HL-60/S4 treated with phorbol 12-myristate 13-acetate at 8.2 ng/mL for 4 days and 3 days (cell line): ENCODE results near the gene TRMT44.

Experiments
- in situ Hi-C: fragments of 300-500 bp; cut with MboI; formaldehyde crosslinking; loops from 2 replicates; pipeline ENCODE4 v1.15.0; 2022; ENCODE audit warnings: low sequenced_read_pairs

TRMT44 gene

DNA sequence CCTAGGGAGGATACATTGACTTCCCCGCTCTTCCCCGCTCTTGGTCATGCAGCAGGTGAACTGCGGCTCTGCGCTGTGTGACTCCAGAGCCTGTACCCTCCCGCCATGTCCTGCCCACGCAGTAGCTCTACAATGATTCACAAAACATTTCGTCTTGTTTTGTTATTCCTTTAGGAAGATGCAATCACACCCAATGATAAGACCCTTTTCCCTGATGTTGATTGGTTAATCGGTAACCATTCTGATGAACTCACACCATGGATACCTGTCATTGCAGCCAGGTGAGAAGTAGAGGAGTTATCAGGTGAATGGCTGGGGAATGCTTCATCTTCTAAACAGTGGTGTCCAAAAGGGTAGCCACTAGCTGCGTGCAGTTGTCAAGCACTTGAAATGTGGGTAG is 23.2 kb downstream of the TRMT44 start:
- in situ Hi-C loops, result no loop called here

DNA sequence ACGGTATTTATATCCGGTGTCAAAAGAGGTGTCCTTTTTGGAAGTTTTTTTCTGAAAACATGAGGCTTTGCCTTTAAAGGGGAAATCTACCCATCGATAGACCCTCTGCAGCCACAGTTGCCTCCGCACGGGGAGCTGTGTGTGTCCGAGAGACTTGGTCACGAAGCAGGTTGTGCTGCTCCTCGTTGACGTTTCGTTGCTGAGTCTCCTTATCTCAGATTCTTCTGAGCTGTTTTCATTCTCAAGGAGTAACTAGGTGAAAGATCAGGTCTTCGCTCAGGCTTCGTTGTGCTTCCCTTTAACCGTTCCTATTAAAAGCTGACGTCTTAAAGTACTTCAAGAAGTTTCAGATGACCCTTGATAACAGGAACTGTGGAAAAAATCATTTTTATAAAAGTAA is 23.8 kb downstream of the TRMT44 start:
- in situ Hi-C loops, result no loop called here

DNA sequence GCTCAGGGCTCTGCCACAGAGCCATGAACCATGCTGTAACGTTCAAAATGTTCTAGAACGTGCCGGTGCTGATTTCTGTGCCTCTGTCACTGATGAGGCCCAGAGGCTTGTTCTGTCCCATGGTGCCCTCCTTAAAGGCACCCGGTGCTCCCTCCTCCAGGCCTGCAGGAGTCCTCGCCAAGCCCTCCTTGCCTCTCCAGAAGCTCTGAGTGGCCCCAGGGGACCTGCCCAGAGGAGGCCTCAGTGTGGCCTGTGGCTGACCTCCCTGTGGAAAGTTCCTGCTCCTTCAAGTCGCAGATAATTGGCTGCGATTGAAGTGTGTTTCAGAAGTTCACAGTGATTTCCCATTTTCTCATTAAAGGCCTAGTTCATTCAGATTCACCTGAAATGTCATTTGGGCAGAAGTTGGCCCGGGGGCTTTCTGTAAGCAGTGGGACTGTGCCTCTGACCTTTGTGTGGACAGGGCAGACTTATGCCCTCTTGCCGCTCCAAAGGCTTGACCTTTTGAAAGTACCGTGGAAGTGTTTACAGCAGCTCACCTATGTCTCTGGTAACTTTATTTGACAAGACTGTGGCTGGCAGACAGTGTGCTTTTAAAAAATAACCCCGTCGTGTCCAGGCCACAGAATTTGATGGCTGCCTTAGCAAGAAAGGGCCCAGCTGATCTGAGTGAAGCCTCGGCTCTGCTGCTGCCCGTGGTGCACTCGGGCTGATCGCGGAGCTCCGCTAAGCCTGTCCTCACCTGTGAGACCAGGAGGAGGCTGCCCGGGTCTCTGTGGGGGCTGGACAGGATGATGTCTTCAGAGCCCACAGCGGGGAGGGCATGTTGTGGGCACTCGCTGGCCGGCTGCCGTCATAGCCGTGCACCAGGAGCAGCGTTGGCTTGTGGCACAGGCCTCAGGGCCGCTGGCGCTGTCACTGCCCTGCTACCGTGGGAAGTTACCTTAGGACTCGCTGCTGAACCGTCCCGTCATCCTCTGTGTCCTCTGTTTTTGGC is 25.3 kb downstream of the TRMT44 start:
- in situ Hi-C loops, result no loop called here

DNA sequence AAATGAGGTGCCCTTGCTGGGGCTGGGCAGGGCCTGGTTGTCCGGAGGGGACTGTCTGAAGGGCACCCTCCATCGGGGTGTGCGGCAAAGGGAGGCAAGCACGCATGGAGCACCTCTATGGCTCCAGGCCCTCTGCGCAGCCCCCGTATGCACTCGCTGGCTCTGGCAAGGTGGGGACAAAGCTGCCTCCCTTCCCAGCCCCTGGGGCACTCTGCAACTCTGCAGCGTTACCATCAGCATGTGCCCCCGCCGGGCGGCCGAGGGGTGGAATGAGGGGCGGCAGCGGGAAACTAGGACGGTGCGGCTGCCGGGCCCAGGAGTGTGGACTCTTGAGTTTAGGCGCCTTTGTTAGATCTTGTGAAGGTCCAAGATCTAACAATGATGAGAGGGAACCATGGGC is 26.4 kb downstream of the TRMT44 start:
- in situ Hi-C loops, result no loop called here

DNA sequence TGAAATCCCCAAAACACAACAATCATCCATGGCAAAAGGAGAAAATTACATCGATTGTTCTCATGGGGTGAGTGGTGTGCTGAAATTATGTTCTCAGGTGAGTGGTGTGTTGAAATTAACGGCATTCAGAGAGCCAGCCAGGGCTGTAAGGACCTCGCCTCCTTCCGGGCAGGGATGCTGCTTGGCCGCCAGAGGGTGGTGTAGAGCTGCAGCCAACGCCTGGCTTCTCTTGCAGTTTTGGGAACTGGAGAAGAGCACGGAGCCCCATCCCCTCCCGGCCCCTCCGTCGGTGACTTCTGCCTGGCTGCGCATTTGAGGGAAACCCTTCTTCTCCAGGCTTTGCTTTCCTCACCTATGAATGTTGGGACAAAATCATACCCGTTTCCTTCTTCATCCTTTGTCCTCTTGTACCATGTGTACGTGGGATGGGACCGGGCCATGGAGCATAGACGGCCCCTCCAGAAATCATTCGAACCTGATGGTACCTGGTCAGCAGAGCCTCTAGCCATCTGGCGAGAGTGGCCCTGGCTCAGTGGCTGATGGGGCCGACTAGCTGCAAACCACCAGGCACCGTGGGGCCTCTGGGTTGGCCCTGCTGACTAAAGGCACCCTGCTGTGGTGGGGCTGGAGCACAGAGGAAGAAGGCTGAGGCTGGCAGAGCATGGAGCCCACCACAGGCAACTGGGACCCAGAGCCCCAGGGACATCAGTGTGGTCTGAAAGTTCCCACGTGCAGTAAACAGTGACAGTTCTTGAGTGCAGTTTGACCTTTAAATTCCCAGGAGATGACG is 28.4 kb downstream of the TRMT44 start:
- in situ Hi-C loops, result no loop called here

DNA sequence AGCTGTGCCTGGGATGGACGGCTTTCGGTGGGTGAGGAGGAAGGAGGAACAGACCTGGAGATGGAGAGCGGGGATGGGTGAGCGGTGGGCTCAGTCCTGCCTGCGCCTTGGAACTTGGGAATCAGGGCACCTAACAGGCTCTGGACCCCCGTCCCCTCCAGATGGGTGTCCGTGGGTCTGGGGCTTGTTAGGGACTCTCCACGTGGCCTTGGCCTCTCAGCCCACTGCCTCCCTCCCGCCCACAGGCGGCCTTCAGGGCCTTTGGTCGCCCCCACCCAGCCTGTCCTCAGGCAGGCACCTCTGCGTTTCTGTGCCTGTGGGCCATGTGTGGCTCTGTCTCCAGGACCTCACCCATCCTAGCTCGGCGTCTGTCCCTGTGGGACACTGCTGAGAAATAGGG is 29.0 kb downstream of the TRMT44 start:
- in situ Hi-C loops, result no loop called here

DNA sequence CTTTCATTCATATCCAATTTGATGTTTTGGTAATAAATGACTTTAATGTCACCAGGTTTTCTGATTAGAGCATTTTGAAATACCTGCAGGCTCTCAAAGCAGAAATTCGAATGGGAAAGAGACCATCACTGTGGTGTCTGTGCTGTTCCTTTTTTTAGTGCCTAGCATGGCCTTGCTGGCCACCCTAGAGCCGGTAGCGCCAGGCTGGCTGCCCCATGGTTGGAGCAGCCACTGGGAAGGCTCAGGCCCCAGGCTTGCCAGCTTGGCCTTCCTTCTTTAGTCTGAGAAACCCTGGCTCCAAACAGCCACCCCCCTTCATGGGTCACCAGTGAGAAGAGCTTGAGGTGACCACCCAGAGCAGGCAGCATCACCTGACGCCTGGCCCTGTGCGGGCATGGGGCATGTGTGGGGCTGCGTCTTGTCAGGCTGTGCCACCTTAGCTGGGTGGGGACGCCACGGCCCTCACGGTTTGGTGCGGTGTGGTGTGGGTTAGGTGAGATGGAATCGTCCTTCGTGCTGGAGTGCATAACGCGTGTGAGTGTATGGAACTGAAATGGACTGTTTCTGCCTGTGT is 30.0 kb downstream of the TRMT44 start:
- in situ Hi-C loops, result no loop called here

DNA sequence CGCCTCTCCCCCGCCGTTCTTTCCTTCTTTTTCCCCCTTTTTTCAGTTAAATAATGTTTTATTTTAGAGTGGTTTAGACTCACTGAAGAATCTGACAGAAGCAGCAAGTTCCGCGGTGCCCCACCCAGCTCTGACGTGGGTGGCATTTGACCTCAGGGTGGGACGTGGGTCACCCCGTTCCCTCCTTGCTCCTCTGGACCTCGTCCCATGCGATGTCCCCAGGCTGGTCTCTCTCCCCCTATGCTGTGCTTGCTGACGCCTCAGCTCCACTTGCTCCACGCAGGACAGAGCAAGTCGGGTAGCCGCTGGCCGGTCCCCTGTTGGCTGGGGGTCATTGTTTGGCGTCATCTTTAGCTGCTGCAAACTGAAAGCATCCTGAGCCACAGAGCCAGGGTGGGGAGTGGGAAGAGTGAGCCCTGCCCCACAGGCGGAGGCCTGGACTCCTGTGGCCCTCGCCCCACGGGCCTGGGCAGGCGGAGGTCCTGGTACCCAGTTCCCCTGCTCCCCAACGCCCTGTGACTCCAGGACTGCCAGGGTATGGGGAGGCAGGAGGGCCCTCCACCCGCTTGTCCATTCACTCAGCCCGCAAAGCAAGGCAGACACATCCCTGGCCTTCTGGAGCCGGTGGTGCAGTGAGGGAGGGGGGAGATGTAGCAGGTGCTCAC is 30.8 kb downstream of the TRMT44 start:
- in situ Hi-C loops, result no loop called here

DNA sequence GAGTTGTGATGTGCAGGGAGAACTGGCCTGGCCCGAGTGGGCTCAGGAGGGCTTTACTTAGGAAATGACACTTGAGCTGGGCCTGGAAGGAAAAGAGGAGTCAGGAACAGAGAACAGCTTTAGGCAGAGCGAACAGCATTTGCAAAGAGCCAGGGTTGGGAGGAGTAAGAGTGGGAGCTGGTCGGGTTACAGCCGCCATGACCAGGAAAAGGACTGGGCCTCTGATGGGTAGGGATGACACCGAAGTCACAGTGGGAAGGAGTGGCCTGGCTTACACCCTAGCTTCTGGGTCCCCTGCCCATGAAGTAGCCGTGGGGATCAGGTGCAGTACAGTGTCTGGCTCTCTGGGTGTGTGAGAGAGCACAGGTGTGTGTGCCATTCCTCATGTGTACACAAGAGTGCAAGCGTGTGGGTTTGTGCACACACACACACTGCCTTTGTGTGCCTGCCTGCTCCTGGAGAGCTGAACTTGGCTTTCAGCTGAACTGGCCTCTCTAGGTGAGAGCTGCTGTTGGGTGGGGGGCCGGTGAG is 31.6 kb downstream of the TRMT44 start:
- in situ Hi-C loops, result no loop called here

DNA sequence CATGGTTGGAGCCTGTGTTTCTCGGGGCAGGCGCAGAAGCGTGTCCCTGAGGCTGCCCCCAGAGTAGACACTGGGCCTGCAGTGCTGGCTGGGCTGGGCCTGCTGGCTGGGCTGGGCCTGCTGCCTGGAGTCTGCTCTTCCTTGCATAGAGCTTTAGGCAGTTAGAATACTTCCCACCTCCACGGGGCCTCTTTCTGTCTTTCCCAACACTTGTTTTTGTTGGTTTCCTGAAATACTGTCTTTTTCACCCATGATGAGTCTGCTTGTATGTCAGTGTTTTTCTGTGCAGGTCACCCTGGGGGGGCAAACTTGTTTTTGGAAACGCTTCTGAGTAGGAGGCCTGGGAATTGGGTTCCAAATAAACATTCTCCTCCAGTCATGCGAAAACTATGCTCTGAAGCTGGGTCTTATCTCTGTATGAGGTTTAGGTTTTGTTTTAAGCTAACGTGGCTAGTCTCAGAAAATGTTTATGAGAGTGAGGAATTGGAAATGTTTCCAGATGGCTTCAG is 32.2 kb downstream of the TRMT44 start:
- in situ Hi-C loops, result no loop called here

DNA sequence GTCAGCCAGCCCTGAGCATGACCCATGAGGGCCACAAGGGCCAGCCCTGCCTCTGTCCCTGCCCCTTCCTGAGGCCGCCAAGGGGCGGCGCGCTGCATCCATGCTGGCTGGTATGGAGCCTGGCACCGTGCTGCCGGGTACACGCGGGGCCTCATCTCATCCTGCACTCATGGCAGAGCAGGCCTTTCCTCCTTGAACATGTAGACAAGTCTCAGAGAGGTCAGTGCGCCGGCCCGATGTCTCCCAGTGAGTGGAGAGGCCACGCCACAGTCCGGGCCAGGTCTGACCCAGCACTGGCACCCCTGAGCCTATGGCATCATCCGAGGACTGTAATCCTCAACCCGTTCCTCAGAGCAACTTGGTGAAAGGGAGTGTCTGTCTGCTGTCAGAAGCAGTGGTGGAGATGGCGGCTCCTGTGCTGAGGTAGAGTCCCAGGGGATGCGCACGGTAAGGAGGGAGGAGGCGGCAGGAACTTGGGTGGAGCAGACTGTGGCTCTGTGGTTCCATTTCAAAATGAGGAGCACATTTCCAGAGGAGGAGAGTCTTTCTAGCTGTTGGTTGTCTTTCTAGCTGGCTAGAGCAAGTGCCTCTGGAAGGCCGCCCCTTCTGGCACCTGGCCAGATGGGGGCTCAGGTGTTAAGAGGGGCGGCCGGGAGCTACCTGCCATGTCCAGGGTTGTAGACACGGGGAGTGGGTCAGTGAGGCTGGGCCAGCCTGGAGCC is 32.8 kb downstream of the TRMT44 start:
- in situ Hi-C loops, result no loop called here

DNA sequence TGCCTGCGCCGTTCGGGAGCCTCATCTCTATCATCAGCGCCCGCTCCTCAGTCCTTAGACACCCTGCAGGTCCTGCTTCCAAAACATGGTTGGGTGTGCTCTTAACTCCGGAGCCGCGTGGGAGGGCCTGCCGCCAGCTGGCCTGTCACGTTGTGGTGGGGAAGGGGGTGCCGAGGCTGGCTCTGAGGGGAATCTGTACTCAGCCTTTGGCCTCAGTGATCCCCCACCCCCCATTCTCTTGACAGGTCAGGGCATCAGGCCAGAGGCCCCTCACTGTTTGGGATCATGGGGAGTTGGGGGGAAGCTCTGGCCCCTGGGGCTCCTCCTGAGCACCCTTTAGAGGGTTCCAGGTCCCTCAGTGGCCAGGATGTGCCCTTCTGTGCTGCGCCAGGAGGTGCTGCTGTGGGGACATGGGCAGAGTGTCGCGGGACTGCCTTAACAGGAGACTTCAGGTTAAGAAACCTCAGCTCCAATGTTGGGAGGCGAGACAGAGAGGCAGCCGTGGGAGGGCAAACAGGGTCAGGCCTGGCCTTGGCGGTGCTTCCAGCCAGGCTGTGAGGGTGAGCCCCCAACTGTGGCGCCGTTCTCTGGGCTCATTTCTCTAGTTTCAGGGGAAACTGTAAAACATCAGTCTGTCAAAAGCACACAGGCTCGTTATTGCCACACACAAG is 33.5 kb downstream of the TRMT44 start:
- in situ Hi-C loops, result no loop called here

DNA sequence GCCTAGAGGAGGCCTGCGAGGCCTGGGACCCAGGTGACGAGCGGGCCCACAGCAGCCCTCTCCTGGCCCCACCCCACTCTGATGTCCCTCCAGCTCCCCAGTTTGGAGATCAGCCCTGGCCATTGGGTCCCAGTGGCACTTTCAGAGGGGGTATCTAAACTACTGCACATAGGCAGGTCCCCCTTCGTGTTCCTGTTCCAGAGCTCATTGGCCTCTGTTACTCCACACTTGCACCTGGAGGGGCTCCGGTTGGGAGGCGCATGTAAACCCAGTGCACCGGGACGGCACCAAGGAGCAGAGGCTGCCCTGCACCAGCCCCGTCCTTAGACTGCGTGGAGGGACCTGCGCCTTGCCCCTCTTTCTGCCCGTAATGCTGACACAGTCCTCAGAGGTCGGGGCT is 34.3 kb downstream of the TRMT44 start:
- in situ Hi-C loops, result no loop called here

DNA sequence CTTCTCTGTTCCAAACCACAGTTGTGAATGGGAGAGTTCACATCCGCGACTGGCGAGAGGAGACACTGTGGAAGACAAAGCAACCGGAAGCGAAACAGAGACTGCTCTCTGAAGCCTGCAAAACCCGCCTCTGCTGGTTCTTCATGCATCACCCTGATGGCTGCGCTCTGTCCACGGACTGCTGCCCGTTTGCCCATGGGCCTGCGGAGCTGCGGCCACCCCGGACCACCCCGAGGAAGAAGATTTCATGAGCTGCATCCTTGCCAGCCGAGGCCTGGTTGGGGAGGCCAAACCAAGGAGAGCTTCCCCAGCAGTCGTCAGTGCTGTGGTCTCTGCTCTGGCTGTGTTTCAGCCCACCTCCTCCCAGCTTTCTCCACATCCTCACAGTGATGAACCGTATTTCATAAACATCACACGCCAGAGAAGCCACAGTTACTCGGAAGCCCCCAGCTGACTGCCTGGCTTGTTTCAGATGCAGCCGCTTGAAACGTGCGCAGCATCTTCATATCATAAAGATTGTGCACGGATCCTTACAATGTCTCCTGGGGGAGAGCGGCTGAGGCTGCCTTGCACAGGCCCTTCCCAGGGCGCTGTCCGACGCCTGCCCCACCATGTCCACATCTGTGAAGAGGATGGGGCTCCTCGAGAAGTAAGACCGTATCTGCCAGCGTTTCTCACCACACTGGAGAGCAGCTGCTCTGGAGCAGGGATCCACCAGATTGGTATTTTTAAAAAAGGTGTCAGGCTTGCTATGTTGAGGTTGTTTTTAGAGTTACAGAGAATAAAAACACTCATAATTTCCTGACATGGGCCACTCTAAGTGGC is 35.4 kb downstream of the TRMT44 start:
- in situ Hi-C loops, result no loop called here

DNA sequence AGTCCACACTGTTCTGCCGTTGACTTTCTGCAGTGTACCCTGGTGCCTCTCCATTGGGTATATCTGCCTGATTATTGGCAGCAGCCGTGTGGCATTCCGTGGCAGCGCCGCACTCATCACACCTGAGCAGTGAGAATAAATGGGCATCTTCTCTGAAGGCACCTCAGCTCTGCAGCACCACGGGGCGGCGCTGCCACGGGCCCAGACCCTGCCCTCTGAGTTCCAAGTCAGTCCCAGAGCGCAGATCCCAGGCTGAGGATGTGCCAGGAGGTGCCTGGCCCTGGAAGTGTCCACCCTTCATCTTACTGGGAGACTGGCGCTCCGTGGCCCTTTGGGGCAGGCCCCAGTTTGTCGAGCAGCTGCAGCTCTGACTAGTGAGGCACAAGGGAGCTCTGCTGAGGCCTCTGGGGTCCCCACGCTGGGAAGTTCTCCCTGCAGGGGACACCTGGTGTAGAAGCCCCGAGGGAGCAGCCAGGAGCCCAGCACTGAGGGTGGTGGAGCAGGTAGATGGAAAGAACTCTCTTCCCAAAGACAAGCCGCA is 36.6 kb downstream of the TRMT44 start:
- in situ Hi-C loops, result no loop called here

DNA sequence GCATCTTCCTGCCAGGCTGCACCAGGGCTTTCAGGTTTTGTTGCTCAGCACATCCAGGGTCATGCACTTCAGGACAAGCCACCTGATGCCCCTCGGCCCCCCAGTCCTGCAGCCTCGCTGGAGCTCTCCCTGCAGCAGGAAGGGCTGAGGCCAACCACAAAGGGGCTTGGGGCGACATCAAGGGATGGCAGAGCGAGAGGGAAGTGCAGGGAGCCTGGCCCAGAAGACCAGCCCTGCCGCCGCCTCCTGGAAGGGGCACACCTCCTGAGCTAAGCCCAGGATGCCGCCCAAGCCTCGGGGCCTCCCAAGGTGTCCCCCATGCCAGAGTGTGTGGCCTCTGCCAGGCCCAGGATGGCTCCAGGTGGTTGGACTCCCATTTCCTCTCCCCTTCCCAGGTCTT is 37.1 kb downstream of the TRMT44 start:
- in situ Hi-C loops, result no loop called here

DNA sequence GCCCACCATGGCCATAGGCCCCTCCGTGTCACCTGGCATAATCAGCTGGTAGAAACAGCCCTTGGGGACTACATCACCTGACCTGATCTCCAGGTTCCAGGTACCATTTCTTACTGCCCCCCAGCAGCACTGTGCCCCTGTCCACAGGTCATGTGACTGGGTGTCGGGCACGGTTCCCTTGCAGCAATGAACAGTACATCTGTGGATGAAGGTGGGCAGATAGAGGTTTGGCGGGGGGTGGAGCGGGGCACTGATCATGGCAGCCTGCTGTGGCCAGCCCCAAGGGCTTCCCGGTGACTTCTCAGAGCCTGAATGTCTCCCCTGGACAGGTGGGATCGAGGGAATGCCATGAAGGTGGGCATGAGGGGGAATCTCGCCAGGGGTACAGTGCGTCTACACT is 37.8 kb downstream of the TRMT44 start:
- in situ Hi-C loops, result no loop called here
